Measurements from ENCODE around the gene PFN1.

DNA sequence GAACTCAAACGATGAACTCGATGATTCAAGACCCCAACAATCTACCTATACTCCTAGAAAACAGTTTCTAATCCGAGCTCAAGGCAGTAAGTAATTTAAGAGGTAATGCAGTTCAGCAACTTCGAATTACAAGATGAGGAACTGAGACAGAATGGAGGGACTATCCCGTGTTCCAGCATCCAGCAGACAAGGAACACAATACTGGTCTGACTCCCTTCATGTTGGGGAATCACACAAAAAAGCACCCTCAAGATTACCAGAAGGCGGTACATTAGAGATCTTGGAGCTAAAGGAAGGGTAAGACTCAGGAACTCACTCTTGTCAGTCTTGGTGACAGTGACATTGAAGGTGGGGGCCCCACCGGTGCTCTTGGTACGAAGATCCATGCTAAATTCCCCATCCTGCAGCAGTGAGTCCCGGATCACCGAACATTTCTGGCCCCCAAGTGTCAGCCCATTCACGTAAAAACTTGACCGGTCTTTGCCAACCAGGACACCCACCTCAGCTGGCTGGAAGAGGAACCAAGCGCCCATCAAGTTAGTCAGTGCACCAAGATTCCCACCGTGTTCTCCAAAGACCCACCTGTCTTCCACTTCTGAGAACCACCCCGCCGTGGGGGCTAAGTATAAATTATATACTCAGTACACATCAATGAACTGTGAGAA, 1.9 kb downstream of the PFN1 start:
- TF ChIP-seq, protein P1, sequence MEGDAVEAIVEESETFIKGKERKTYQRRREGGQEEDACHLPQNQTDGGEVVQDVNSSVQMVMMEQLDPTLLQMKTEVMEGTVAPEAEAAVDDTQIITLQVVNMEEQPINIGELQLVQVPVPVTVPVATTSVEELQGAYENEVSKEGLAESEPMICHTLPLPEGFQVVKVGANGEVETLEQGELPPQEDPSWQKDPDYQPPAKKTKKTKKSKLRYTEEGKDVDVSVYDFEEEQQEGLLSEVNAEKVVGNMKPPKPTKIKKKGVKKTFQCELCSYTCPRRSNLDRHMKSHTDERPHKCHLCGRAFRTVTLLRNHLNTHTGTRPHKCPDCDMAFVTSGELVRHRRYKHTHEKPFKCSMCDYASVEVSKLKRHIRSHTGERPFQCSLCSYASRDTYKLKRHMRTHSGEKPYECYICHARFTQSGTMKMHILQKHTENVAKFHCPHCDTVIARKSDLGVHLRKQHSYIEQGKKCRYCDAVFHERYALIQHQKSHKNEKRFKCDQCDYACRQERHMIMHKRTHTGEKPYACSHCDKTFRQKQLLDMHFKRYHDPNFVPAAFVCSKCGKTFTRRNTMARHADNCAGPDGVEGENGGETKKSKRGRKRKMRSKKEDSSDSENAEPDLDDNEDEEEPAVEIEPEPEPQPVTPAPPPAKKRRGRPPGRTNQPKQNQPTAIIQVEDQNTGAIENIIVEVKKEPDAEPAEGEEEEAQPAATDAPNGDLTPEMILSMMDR (IDR thresholded peaks at IDR 0.05), result no peak
- TF ChIP-seq POLR2A (IDR thresholded peaks at IDR 0.05), result no peak
